IPS-20b (cell line): Measurements from ENCODE around the gene METTL26.

ENCODE experiments used
- H3K27ac ChIP-seq: one replicate; pipeline ENCODE4 v1.5.1; 2013; ENCODE audit warnings: low read length
- H3K27me3 ChIP-seq: 2 replicates; pipeline ENCODE4 v1.6.1; 2013; ENCODE audit warnings: mild to moderate bottlenecking, low read length, inconsistent platforms; ENCODE audit not compliant: insufficient read depth
- H3K36me3 ChIP-seq: 2 replicates; pipeline ENCODE4 v1.6.1; 2013; ENCODE audit warnings: low read depth, mild to moderate bottlenecking, inconsistent platforms, low read length, moderate library complexity; ENCODE audit not compliant: insufficient read depth
- H3K4me1 ChIP-seq: 2 replicates; pipeline ENCODE4 v1.6.1; 2013; ENCODE audit warnings: mild to moderate bottlenecking, control low read depth, inconsistent platforms, low read length, moderate library complexity; ENCODE audit not compliant: insufficient read depth
- H3K4me3 ChIP-seq: 2 replicates; pipeline ENCODE4 v1.5.1; 2013; ENCODE audit warnings: mild to moderate bottlenecking, low read length, inconsistent platforms
- H3K9ac ChIP-seq: 2 replicates; pipeline ENCODE4 v1.6.1; 2013; ENCODE audit warnings: low read depth, mild to moderate bottlenecking, inconsistent platforms, low read length, moderate library complexity
- H3K9me3 ChIP-seq: 2 replicates; pipeline ENCODE4 v1.6.1; 2013; ENCODE audit warnings: mild to moderate bottlenecking, low read depth, low read length, inconsistent platforms; ENCODE audit not compliant: insufficient read depth

METTL26 gene

DNA sequence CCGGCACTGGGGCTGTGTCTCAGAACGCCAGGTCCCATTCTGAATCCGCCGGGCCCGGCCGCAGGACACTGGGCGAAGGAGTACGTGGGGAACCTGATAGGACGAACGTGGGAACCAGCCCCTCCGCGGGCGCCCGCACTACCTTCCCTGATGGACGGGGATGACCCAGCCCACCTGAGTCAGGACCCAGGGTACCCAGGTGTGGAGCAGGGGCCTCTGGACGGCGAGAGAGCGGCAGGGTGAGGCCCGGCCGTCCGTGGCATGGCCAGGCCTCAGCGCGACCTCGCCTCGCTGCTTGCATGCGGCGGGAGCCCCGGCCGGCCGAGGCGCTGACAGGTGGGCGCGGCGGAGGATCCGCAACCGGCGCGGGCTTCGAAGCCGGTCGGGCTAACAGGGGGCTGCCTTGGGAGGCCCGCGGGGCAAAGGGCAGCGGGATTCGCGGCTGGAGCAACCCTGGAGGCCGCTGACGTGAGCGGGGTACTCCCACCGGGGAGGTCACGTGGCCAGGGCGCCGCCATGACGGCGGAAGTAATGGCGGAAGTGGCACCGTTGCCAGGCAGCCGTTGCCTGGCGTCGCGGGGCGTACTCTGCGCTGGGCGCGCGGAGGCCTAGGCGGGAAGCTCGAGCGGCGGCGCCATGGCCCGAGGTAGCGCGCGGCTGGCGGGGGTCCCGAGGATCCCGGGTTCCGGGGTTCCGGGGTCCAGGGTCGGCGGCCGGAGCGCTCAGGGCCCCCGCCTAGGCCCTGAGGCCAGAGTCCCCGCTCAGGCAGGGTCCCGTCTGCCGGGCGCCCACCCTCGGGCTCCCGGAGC, 12.9 kb upstream of the METTL26 start, which contains the start of gene WDR90:
Gene WDR90, plus strand, starts transcription at position 585 of the 809 bp plus-strand sequence. Its CDS starts 52 bp downstream, at position 637.
- H3K36me3 ChIP-seq: peaks cover 5% of the 10 kb centered on the region
- peak within 1 kb of the TSS; percentile 71 for H3K4me3 ChIP-seq
- peak within 1 kb of the TSS; percentile 71; the same call in 1 of the 2 replicates for H3K9ac ChIP-seq
- H3K4me1 ChIP-seq: peaks cover 3% of the 10 kb centered on the region; the same call in 1 of the 2 replicates
- peak within 1 kb of the TSS; percentile 39 for H3K27ac ChIP-seq
- H3K9me3 ChIP-seq: no peaks in the 10 kb centered on the region
- H3K27me3 ChIP-seq: no peaks in the 10 kb centered on the region

DNA sequence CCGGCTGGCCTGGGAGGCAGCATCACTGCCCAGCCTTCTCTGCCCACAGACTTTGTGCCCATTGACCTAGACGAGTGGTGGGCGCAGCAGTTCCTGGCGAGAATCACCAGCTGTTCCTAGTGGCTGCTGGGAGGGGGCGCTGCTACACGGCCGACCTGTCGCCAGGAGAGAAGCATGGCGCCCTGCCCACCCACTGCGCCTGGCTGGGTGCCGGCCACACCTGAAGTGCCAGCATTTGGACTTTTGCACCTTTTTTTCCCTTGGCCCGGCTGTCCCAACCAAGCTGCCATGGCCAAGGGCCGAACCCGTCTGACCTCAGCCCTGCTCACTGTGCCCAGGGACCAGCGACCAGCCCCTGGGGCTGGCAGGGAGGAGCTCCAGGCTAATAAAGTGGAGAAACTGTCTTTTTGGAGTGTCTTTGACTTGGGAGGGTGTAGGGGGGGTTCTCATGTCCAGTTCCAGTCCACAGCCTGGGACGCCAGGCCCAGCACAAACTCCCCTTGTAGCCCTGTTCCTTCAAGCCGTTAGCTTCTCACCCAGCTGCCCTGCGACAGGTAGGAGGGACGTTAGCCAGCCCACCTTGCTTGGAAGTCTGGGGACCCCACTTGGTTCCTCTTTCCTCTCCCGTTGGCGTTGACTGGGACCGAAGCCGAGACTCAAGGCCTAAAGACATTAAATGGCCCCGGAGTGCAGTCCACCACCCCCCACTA, 12.1 kb upstream of the METTL26 start:
- H3K27me3 ChIP-seq: no peaks in the 10 kb centered on the region; the same call in 1 of the 2 replicates
- peak overlapping the region; percentile 39 for H3K27ac ChIP-seq
- H3K9ac ChIP-seq: peak overlapping the region; percentile 71; the same call in 1 of the 2 replicates
- H3K9me3 ChIP-seq: no peaks in the 10 kb centered on the region
- peak overlapping the region; percentile 71 for H3K4me3 ChIP-seq
- peaks cover 3% of the 10 kb centered on the region; the same call in 1 of the 2 replicates for H3K4me1 ChIP-seq
- peaks cover under 1% of the 10 kb centered on the region; the same call in 1 of the 2 replicates for H3K36me3 ChIP-seq

DNA sequence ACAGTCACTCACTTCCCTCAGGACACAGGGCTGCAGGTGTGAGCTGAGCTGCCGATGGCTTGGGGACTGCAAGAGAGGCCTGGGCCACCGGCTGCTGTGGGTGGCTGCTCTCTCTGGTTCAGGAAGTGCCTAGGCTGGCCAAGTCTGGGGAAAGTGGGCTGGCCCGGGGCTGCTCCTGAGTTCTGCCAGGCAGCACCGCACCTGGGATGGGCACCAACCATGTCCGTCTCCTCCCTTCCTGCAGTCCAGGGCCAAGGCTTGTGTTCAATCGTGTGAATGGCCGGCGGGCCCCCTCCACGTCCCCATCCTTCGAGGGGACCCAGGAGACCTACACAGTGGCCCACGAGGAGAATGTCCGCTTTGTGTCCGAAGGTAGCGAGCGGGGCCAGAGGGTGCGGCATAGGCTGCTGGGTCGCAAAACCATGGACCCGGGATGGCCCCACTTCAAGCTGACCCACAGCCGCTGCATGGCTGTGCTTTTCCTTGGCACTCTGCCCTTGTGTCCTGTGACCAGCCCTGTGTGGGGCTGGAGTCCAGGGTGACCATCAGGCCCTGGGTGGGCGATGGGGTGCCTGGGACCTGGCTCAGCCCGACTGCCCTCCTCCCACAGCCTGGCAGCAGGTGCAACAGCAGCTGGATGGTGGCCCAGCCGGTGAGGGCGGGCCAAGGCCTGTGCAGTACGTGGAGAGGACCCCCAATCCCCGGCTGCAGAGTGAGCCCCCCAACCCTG, 11.2 kb upstream of the METTL26 start:
- H3K4me3 ChIP-seq: no peak overlapping the region
- H3K36me3 ChIP-seq: no peaks in the 10 kb centered on the region
- H3K4me1 ChIP-seq: peaks cover 3% of the 10 kb centered on the region; the same call in 1 of the 2 replicates
- peaks cover 9% of the 10 kb centered on the region for H3K27me3 ChIP-seq
- H3K9me3 ChIP-seq: no peaks in the 10 kb centered on the region
- no peak overlapping the region for H3K9ac ChIP-seq
- no peak overlapping the region for H3K27ac ChIP-seq

DNA sequence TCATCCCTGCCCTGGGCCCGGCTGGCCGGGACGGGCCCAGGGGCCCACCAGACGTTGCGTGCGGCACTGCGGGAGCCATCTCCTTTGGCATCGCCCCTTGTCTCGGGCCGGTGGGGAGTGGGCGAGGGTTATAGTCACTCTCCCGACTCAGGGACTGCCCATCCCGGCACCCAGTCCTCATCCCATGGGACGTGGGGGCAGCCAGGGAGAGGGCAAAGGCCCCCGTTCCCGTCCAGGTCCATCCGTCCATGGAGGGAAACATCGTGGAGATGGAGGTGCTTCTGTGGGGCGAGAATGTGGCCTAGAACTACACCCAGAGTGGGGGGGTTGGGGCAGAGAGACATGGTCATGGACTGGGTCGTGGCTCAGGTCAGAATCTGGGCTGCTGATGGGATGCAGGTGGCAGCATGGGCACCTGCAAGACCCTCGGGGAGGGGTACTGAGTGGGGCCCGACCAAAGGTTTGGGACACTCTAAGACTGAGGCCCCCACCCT, 10.6 kb upstream of the METTL26 start:
- peaks cover 9% of the 10 kb centered on the region for H3K27me3 ChIP-seq
- no peaks in the 10 kb centered on the region for H3K9me3 ChIP-seq
- no peak overlapping the region for H3K4me3 ChIP-seq
- peaks cover 3% of the 10 kb centered on the region; the same call in 1 of the 2 replicates for H3K4me1 ChIP-seq
- H3K9ac ChIP-seq: no peak overlapping the region
- no peak overlapping the region for H3K27ac ChIP-seq
- no peaks in the 10 kb centered on the region for H3K36me3 ChIP-seq

DNA sequence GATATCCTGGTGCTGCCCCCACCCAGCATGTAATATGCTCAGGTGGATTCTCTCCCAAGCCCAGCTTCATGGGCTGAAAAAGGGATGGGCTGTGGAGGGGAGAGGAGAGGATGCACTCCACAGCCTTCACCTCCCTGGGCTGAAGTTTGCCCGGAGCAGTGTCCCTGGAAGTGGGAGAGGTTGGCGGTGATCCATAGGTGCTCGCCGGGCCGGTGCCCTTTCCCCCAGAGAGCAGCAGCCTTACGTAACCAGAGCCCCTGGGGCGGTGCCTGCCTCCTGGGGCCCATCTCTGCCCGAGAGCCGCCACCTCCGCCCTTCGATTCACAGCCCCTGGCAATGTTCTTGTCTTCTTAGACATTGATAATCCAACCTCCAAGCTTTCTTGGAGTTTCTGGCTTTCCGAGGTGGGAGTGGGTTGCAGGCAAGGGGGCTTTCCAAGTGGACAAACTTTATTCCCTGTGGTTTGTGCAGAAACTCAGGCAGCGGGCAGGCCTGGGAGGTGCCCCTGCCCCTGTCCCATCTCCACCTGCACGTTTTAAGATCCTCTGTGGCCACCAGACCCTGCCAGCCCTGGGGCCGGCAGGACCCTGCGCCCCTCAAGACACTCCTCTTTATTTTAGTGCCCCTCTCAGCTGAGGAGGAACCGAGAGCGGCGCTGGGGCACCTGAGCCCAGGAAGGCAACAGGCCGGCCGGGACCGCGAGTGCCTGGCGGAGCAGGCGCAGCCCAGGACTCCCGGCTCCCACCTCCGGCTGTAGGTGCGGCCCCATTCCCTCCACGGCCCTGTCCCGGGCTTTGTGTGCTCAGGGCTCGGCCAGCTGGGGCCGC, 10.0 kb upstream of the METTL26 start:
- no peak overlapping the region for H3K9ac ChIP-seq
- H3K27ac ChIP-seq: no peak overlapping the region
- H3K9me3 ChIP-seq: no peaks in the 10 kb centered on the region
- no peaks in the 10 kb centered on the region for H3K36me3 ChIP-seq
- peaks cover 3% of the 10 kb centered on the region; the same call in 1 of the 2 replicates for H3K4me1 ChIP-seq
- peaks cover 9% of the 10 kb centered on the region for H3K27me3 ChIP-seq
- no peak overlapping the region for H3K4me3 ChIP-seq

DNA sequence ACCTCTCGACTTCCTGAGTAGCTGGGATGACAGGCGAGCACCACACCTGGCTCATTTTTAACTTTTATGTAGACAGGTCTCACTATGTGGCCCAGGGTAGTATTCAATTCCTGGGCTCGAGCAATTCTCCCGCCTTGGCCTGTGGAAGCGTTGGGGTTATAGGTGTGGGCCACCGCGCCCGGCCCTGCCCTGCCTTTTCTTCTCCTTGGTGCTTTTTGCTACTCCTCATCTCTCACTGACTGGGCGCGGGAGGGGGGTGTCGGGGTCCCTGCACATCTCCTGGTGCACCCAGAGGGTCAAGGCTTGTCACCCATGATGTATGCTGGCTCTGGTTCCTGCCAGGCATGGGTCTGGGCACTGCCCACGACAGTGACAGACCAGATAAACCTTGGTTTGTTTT, 8.5 kb upstream of the METTL26 start:
- H3K4me3 ChIP-seq: no peak overlapping the region
- H3K27ac ChIP-seq: no peak overlapping the region

DNA sequence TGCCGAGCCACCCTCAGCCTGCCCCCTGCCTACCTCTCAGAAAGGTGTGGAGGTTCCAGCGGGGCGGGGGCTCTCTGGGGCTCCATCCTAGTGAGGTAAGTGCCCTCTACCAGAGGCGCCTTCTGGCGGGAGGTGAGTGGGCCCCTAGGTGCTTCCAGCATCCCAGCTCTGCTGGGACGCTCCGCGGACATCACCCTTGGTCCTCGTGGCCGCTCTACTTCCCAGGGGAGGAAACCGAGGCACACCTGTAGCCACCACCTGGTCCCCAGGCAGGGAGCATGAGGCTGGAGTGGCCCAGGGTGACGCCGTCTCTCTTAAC, 6.9 kb upstream of the METTL26 start:
- Histone ChIP-seq H3K9ac (peak overlapping the region; percentile 69; the same call in 1 of the 2 replicates), H3K4me1 (no peaks in the 10 kb centered on the region; the same call in 1 of the 2 replicates), H3K4me3 (peak overlapping the region; percentile 73; the same call in 1 of the 2 replicates), H3K36me3 (no peaks in the 10 kb centered on the region), H3K9me3 (no peaks in the 10 kb centered on the region), H3K27ac (no peak overlapping the region), H3K27me3 (peaks cover 9% of the 10 kb centered on the region)

More for the DNA sequence above, 8.5 kb upstream of the METTL26 start:
- no peak overlapping the region for H3K9ac ChIP-seq
- H3K4me1 ChIP-seq: no peaks in the 10 kb centered on the region; the same call in 1 of the 2 replicates
- H3K9me3 ChIP-seq: no peaks in the 10 kb centered on the region
- peaks cover 9% of the 10 kb centered on the region for H3K27me3 ChIP-seq
- no peaks in the 10 kb centered on the region for H3K36me3 ChIP-seq

DNA sequence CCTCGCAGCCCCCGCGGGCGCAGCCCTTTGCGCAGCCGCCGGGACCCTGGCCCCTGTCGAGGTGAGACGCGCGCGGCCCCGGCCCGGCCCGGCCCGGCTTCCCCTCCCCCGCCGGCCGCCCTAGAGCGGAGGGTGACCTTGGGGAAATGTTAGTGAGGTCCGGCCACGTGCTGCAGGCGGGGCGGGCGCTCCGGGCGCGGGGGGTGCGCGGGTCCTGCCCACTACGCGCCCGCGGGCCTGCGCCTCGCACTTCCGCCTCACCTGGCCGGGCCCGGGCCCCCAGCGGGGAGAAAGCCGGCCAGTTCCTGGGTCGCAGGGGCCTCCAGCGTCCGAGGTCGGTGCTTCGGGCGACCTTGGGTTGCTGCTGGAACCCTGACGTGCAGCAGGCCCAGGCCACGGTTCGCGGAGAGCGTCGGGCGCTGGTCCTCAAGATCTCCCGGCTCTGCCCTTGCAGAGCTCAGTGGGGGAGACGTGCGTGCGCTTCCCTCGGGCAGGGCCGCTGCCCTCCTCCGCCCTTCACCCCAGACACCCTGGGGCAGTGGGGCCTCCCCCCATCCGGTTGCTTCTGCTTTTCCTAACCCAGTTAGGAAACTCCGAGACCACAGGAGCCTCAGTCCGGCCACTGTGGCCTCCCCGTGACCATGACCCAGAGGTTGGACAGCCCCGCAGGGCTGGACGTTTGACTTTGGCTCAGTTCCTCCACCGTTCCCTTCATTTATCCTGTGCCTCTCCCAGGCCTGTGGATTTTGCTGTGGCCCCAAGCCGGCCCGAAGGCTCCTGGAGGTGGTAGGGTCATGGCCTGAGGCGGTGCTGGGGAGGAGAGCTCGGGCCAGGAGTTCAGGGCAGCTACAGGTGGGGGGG, 6.3 kb upstream of the METTL26 start:
- no peak overlapping the region for H3K27ac ChIP-seq
- H3K27me3 ChIP-seq: peaks cover 9% of the 10 kb centered on the region
- no peaks in the 10 kb centered on the region for H3K36me3 ChIP-seq
- H3K4me1 ChIP-seq: no peaks in the 10 kb centered on the region; the same call in 1 of the 2 replicates
- peak overlapping the region; percentile 73 for H3K4me3 ChIP-seq
- peak overlapping the region; percentile 69; the same call in 1 of the 2 replicates for H3K9ac ChIP-seq
- H3K9me3 ChIP-seq: no peaks in the 10 kb centered on the region

DNA sequence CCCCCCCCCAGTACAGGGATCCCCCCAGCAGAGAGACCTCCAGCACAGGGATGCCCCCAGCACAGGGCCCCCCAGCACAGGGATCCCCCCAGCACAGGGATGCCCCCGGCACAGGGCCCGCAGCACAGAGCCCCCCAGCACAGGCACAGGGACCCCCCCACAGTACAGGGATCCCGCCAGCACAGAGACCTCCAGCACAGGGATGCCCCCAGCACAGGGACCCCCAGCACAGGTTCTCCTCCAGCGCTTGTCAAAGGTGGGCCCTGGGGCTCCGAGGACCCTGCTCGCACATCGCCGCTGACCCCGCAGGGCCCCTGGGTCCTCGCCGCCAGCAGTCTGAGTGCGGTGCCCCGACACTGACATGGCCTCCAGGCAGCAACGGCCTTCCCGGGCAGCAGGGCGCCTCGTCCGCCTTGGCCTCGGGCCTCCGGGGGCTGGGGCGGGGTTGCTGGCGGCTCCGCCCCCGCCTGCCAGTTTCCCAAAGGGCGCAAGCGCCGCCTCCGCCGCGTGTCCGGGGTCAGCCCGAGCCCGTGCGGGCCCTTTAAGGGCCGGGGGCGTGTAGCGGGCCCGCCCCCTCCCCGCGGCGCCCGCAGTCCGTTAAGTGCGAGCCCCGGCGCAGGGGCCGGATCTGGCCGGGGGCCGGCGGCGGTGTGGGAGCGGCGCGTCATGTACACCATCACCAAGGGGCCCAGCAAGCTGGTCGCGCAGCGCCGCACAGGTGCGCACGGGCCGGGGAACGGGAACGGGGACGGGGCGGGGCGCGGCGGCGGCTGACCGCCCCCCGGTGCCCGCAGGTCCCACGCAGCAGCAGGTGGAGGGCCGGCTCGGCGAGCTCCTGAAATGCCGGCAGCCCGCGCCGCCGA, 5.5 kb upstream of the METTL26 start, which contains the start of gene MCRIP2:
Gene MCRIP2, plus strand, starts transcription at position 503 of the 863 bp plus-strand sequence. Its CDS starts 164 bp downstream, at position 667.
- Histone ChIP-seq H3K9ac (peak within 1 kb of the TSS; percentile 69; the same call in 1 of the 2 replicates), H3K27me3 (peaks cover 9% of the 10 kb centered on the region), H3K36me3 (no peaks in the 10 kb centered on the region), H3K4me3 (peak within 1 kb of the TSS; percentile 73), H3K4me1 (no peaks in the 10 kb centered on the region; the same call in 1 of the 2 replicates), H3K9me3 (no peaks in the 10 kb centered on the region), H3K27ac (no peak within 1 kb of the TSS)
